Uterus (tissue), 4 donors: ENCODE data around the gene PTEN. TPM values are rescaled to one million over a fixed set of nuclear protein-coding genes. Genes with fewer than 3 reads are reported as not detected.
"Not testable (repeated sequence)": the region's sequence is repeated elsewhere in the genome, so short reads cannot be mapped to it uniquely, and the experiment has no call there.

Source experiments
- DNase-seq, 2 donors: peaks; one replicate each; pipeline ENCODE4 v3.0.0-alpha.2; 2019 to 2020
- H3K27ac ChIP-seq, 2 donors: fragments of 200-600 bp; sonication (generic); 1 replicate in 1 of 2; 2 replicates in 1 of 2; pipeline ENCODE4 v1.5.1; 2016 to 2018
- H3K27me3 ChIP-seq, 2 donors: fragments of 200-600 bp; sonication (generic); one replicate each; pipeline ENCODE4 v1.5.1; 2018 to 2019; ENCODE audit warnings: control low read depth in 1 of 2
- H3K36me3 ChIP-seq, 2 donors: fragments of 200-600 bp; sonication (generic); one replicate each; pipeline ENCODE4 v1.5.1; 2019; ENCODE audit warnings: control low read depth in 1 of 2
- H3K4me1 ChIP-seq, 2 donors: fragments of 200-600 bp; sonication (generic); one replicate each; pipeline ENCODE4 v1.5.1; 2018 to 2019; ENCODE audit warnings: control low read depth in 1 of 2
- H3K4me3 ChIP-seq, 2 donors: fragments of 200-600 bp; sonication (generic); 1 replicate in 1 of 2; 2 replicates in 1 of 2; pipeline ENCODE4 v1.5.1; 2018 to 2019; ENCODE audit warnings: mild to moderate bottlenecking in 1 of 2
- H3K9me3 ChIP-seq, 2 donors: fragments of 200-600 bp; sonication (generic); one replicate each; pipeline ENCODE4 v1.5.1; 2019; ENCODE audit warnings: control low read depth in 1 of 2
- CTCF ChIP-seq, 4 experiments: fragments of 200-600 bp in 2 of 4; fragments of 450-650 bp in 2 of 4; sonication (generic) in 2 of 4; IDR thresholded peaks; one replicate each; pipeline ENCODE4 v1.5.1; 2016 to 2019; ENCODE audit warnings: antibody characterized with exemption in 4 of 4, mild to moderate bottlenecking in 2 of 4, moderate library complexity in 1 of 4
- POLR2A ChIP-seq, 2 donors: fragments of 450-650 bp; IDR thresholded peaks; one replicate each; pipeline ENCODE4 v1.6.1; 2016; ENCODE audit warnings: antibody characterized with exemption in 2 of 2, mild to moderate bottlenecking in 1 of 2, moderate library complexity in 1 of 2
- intact Hi-C: fragments of 100-400 bp; cut with DNase I; formaldehyde crosslinking; loops from one replicate; pipeline ENCODE4 v1.15.1; 2023; ENCODE audit warnings: low total_unique reads
- total RNA-seq, 4 donors: library from RNA; depleted of rRNA in 3 of 4; stranded (reverse); fragments of >200 nt in 3 of 4; gene quantifications; one replicate each; pipeline versions ENCODE4 v1.1.0 to v1.2.4, GENCODE V29; 2014 to 2023
- donor health status: DM: yes; HTN: yes; CAD: no.

PTEN gene
- total RNA-seq, 4 donors from 2014 or later: 40.0 to 317 (median 189) TPM

GRCh38 chr10:87861953-87862678 is 1.3 kb upstream of the PTEN start:
- intact Hi-C loops: no loop called here
- Histone ChIP-seq H3K27me3 (no peaks in the 10 kb centered on the region), H3K9me3 (no peaks in the 10 kb centered on the region), H3K4me3 (peak overlapping the region; percentile 81 to 96), H3K27ac (peak overlapping the region; percentile 98 to 100), H3K4me1 (no peaks in the 10 kb centered on the region), H3K36me3 (no peaks in the 10 kb centered on the region)
- peak; percentile 53 to 83 for TF ChIP-seq POLR2A (IDR thresholded peaks at IDR 0.05)
- peak in 2 of 4 experiments; percentile 2 to 40 for TF ChIP-seq CTCF (IDR thresholded peaks at IDR 0.05)
- DNase-seq: peak; percentile 97

DNA sequence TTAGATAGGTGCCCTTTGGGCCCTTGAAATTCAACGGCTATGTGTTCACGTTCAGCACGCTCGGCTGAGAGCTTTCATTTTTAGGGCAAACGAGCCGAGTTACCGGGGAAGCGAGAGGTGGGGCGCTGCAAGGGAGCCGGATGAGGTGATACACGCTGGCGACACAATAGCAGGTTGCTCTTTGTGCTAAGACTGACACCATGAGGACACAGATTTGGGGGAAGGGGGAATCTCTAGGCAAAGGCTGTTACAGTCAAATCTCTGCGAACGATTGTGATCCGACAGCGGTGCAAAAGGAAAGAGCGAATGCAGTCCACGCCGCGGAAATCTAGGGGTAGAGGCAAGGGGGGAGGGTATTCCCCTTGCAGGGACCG is 759 bp upstream of the PTEN start:
- no peaks in the 10 kb centered on the region for H3K27me3 ChIP-seq
- H3K4me1 ChIP-seq: no peaks in the 10 kb centered on the region
- no peak for TF ChIP-seq CTCF (IDR thresholded peaks at IDR 0.05)
- TF ChIP-seq POLR2A (IDR thresholded peaks at IDR 0.05): no peak
- peak overlapping the region; percentile 81 to 96 for H3K4me3 ChIP-seq
- no peaks in the 10 kb centered on the region for H3K36me3 ChIP-seq
- H3K27ac ChIP-seq: peak overlapping the region; percentile 98 to 100
- H3K9me3 ChIP-seq: no peaks in the 10 kb centered on the region
- intact Hi-C loops: no loop called here
- no peak for DNase-seq

DNA sequence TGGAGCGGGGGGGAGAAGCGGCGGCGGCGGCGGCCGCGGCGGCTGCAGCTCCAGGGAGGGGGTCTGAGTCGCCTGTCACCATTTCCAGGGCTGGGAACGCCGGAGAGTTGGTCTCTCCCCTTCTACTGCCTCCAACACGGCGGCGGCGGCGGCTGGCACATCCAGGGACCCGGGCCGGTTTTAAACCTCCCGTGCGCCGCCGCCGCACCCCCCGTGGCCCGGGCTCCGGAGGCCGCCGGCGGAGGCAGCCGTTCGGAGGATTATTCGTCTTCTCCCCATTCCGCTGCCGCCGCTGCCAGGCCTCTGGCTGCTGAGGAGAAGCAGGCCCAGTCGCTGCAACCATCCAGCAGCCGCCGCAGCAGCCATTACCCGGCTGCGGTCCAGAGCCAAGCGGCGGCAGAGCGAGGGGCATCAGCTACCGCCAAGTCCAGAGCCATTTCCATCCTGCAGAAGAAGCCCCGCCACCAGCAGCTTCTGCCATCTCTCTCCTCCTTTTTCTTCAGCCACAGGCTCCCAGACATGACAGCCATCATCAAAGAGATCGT is 598 bp downstream of the PTEN start:
- H3K36me3 ChIP-seq, H3K9me3 ChIP-seq, H3K4me1 ChIP-seq, H3K27me3 ChIP-seq, intact Hi-C loops: not testable (repeated sequence)
- peak in 1 of 2 donors; percentile 30 for DNase-seq
- Histone ChIP-seq H3K27ac (peak overlapping the region; percentile 98 to 100), H3K4me3 (peak overlapping the region; percentile 81 to 96)

- Histone ChIP-seq H3K27ac (peak overlapping the region; percentile 98 to 100), H3K27me3 (no peaks in the 10 kb centered on the region), H3K4me1 (no peaks in the 10 kb centered on the region), H3K36me3 (no peaks in the 10 kb centered on the region), H3K9me3 (no peaks in the 10 kb centered on the region), H3K4me3 (peak overlapping the region; percentile 81 to 96)
- no peak for TF ChIP-seq POLR2A (IDR thresholded peaks at IDR 0.05)
- TF ChIP-seq CTCF (IDR thresholded peaks at IDR 0.05): no peak
- DNase-seq: no peak
- intact Hi-C loops: no loop called here
These were observed 1.2 kb downstream of the PTEN start for GRCh38 chr10:87864496-87865059.

GRCh38 chr10:87865241-87865881 is 1.9 kb downstream of the PTEN start:
- Histone ChIP-seq H3K4me1 (no peaks in the 10 kb centered on the region), H3K27me3 (no peaks in the 10 kb centered on the region), H3K9me3 (no peaks in the 10 kb centered on the region), H3K27ac (peak overlapping the region; percentile 98 to 100), H3K4me3 (peak overlapping the region; percentile 81 to 96), H3K36me3 (no peaks in the 10 kb centered on the region)
- no peak for TF ChIP-seq POLR2A (IDR thresholded peaks at IDR 0.05)
- TF ChIP-seq CTCF (IDR thresholded peaks at IDR 0.05): no peak
- intact Hi-C loops: no loop called here
- no peak for DNase-seq
